Measurements from ENCODE around the gene TMOD1.

DNA sequence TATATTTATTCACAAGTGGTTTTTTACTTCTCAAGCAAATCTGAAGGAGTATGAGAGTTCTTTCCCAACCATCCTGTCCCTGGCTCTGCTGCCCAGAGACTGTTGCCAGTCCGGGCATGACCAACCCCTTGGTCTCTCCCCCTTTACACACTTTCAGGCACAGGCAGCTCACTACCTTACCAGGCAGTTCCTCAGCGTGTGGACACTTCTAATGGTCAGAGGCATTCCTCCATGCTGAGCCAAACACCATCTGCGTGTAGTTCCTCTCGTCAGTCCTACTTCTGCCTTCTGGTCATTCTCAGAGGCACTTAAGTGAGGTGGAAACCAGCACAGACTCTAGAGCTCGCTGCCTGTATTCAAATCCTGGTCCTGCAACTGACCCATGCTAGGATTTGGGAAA, 75.6 kb downstream of the TMOD1 start:
- TF ChIP-seq EP300 (IDR thresholded peaks at IDR 0.05; ENCODE audit: low read depth in 2 of 2, low read length in 2 of 2), result no peak
- no peak for TF ChIP-seq EP300 (CRISPR knock-in tag; IDR thresholded peaks at IDR 0.05; ENCODE audit: borderline replicate concordance)
- no peak for TF ChIP-seq HCFC1 (IDR thresholded peaks at IDR 0.05; ENCODE audit: low read depth, low read length)
- no peak for TF ChIP-seq SMAD1 (CRISPR knock-in tag; IDR thresholded peaks at IDR 0.05; ENCODE audit: borderline replicate concordance, low read depth)
- no peak for TF ChIP-seq SIN3A (IDR thresholded peaks at IDR 0.05; ENCODE audit: borderline replicate concordance, low read depth, low read length)
- TF ChIP-seq ZNF292 (CRISPR knock-in tag; IDR thresholded peaks at IDR 0.05; ENCODE audit: borderline replicate concordance, low read depth), result no peak
